GM19351 (cell line): ENCODE results near the gene SLC6A19.

Experiments
- ATAC-seq: cut with Tn5 transposase; IDR thresholded peaks from one replicate; pipeline ENCODE4 v1.9.1; 2021; ENCODE audit warnings: mild to moderate bottlenecking, moderate library complexity; ENCODE audit not compliant: unreplicated experiment

The SLC6A19 gene

DNA sequence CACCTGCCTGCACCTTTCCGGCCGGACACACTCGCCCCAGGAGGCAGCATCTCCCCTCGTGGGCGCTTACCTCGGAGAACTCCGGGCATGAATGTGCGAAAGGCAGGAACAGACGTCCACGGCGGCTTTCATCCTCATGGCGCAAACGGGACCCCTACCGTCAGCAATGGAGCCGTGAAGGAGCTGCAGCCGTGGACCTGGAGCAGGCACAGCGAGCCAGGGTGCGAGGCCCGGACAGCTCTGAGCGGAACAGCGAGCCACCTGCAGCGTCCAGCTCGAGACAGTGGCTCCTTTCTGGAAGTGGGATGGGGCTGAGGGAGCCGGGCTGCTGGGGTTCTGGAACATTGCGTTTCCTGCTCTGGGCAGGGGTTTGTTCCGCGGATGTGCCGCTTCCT lies 7.8 kb upstream of the SLC6A19 start:
- ATAC-seq, result no peak

DNA sequence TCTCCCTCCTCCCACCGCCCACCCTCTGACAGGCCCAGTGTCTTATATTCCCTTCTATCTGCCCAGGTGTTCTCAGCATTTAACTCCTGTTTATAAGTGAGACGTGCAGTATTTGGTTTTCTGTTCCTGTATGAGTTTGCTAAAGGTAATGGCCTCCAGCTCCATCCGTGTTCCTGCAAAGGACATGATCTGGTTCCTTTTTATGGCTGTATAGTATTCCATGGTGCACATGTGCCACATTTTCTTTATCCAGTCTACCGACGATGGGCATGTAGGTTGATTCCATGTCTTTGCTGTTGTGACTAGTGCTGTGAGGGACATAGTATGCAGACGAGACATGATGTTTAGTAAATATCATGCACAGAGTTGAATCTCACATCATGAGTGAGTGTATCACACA lies 7.0 kb upstream of the SLC6A19 start:
- ATAC-seq, result no peak

DNA sequence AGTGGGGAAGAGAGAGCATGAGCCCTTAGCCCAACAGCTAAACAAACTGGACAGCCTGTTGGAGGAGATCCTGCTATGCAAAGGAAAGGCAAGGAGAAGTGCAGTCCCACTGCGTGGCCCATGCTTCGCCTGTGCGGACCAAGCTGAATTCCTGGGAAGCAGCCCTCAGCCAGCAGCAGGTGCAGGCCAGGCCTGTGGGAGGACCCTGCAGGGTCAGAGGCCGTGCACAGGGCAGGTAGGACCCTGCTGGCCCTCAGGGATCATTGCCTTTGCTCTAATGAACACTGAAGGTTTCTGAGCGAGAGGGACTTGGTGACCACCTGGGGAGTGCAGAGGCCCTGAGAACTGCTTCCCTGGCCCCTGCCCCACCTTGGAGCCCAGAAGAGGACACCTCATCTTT lies 6.0 kb upstream of the SLC6A19 start:
- ATAC-seq, result no peak

DNA sequence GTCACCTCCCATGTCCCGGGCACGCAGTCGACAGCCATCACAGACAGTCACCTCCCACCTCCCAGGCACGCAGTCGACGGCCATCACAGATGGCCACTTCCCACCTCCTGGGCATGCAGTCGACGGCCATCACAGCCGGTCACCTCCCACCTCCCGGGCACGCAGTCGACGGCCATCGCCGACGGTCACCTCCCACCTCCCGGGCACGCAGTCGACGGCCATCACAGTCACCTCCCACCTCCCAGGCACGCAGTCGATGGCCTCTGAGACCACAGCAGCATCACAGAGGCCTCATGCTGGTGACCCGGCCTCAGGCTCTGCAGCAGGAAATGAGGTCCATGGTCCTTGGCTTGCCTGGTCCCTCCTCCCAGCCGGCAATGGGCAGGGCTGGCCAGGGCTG lies 5.5 kb upstream of the SLC6A19 start:
- no peak for ATAC-seq

DNA sequence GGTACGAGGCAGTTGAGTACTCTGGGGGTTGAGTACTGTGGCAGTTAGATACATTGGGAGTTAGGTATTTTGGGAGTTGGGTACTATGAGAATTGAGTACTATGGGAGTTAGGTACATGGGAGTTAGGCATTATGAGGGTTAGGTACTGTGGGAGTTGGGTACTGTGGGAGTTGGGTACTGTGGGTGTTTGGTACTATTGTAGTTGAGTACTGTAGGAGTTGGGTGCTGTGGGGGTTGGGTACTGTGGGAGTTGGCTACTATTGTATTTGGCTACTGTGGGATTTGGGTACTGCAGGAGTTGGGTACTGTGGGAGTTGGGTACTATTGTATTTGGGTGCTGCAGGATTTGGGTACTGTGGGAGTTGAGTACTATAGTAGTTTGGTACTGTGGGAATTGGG lies 4.8 kb upstream of the SLC6A19 start:
- no peak for ATAC-seq

DNA sequence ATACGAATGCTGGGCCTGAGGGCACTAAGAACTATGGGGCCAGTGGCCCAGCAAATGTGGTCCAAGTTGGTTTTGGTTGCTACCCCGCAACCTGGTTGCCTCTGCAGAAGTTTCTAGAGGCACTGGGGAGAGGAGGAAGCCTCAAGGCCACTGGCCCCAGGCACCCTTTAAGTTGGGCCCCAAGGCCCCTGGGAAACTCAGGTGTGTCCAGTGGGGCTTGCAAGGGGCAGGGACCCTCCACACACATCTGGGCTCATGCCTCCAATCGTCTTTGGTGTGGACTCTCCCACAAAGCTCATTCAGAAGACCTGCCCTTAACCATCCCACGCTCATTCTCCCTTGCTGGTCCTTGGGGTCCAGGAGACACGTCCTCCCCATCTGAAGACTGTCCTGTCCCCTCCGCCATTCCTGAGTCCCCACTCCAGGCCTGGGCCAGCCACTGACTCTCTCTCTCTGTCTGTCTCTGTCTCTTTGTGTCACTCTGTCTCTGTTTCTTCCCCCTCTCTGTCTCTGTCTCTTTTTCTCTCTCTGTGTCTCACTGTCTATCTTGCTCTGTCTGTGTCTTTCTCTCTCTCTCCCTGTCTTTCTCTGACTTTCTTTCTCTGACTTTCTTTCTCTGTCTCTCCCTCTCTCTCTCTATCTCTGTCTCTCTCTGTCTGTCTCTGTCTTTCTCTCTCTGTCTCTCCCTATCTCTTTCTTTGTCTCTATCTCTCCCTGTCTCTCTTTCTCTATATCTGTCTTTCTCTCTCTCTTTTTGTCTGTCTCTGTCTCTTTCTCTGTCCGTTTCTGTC lies 3.3 kb upstream of the SLC6A19 start:
- ATAC-seq, result no peak

DNA sequence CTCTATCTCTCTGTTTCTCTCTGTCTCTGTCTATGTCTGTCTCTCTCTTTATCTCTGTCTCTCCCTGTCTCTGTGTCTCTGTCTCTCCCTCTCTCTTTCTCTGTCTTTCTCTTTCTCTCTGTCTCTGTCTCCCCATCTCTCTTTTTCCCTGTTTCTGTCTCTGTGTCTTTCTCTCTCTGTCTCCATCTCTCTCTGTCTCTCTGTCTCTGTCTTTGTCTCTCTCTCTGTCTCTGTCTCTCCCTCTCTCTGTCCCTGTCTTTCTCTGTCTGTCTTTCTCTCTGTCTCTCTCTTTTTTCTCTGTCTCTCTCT lies 2.1 kb upstream of the SLC6A19 start:
- no peak for ATAC-seq

DNA sequence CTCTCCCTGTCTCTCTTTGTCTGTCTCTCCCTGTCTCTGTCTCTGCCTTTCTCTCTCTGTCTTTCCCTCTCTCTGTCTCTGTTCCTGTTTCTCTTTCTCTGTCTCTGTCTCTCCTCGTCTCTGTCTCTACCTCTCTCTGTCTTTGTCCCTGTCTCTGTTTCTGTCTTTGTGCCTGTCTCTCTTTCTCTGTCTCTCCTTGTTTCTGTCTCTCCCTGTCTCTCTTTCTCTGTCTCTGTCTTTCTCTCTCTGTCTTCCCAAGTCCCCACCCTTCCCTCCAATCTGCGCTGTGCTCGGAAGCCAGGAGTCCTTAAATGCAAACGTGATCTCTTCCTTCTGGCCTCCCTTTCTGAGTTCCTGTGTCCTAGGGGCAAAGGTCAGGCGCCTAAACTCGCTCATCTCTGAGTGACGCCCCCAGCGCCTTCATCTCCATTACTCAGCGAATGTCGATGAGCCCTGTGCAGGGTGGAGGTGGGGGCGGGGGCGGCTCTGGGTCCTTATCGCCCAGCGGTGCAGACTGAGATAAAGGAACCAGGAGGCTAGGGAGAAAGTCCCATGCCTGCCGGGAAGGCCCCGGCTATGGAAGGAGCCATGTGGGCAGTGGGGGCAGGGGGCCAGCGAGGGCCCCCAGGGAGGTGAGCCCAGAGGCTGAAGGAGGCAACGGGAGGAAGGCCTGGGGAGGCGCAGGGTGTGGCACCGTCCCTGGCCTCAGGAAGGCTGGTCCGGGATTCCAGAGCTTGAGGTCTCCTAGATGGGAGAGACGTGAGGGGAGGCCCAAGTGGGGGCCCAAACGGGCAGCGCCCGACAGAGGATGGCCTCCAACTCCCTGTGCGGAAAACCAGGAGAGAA lies 1.5 kb upstream of the SLC6A19 start:
- no peak for ATAC-seq

DNA sequence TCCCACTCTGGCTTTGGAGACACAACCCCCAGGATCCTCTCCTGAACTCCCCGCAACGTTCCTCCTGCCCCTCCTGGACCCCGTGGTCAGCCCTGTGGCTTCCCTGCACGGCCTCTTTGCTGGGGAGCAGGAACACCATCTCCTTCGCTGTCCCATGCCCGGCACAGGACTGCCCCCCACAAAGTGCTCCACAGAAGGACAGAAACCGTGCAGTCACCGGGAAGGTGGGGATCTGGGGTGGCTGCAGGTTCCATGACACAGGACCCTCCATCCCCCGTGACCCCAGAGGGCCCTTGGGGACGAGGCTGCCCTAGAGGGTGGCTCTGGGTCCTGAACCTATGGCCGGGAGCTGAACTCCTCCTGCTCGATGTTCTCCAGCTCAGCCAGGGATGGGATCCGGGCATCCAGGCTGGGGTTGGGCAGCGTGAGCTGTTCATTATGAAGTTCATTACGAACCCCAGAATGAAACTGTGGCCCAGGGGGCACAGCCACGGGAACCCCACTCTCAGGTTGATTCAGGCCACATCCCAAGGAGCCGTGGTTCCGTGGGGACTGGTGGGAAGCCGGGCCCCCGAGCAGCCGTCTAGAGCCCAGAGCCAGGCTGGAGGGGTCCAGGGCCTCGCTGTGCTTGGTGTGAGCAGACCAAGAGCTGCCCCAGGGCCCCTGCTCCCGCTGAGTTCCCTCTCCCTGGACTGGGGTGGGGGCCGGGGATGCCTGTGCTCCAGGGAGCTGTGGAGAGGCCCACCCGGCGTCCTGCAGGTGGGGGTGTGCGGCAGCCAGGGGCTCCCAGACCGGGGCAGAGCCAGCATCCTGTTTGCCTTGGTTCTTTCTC lies 684 bp upstream of the SLC6A19 start:
- ATAC-seq, result no peak

DNA sequence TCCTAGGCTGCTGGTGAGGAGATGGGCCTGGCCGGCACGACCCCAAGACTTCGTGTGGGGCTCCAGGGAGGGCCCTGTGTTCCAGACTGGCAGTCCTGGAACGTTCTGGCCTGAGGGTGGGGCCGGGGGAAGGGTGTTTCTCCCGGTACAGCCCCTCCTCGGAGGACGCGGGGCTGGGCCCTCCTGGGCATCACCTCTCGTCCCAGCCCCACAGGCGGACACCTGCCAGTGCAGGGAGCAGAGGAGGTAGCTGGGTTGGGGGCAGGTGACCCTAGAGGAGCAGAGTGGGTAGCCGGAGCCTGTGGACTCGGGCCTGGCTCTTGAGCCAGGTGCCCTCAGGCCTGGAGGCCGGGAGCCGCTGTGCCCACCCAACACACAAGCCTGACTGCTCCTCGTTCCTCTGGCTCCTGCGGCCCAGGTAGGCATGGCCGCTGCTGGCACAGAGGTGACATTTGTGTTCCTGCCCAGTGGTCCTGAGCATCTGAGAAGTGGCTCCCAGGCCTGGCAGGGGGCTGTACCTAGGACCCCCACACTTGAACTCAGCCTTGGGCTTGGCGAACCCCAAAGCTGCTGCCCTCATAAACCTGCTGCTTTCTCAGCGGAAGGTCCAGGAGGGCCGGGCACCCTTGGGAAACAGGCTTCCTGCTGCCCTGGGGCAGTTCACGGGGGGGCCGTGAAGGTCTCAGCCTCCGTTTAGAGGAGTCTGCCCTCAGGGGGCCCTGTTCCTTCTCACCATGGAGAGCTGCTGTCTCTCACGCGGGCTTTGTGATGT lies 817 bp downstream of the SLC6A19 start:
- no peak for ATAC-seq

DNA sequence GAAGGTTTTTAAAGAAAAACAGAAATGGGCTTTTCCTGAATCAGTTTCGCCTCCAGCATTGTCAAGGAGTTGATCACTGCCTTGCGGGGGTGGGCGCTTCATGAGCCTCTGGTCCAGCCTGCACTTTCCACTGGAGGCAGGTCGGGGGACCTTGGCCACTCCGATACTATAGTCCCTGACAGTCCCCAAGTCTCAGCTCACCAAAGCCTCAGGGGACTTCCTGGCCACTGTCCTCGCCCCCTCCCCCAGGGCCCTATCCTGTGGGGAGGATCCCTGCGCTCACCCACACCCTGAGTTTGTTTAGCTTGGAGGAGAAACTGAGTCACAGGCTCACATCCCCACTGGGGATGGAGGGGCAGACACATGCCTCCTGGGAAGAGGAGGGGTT lies 1.4 kb downstream of the SLC6A19 start:
- ATAC-seq, result no peak

DNA sequence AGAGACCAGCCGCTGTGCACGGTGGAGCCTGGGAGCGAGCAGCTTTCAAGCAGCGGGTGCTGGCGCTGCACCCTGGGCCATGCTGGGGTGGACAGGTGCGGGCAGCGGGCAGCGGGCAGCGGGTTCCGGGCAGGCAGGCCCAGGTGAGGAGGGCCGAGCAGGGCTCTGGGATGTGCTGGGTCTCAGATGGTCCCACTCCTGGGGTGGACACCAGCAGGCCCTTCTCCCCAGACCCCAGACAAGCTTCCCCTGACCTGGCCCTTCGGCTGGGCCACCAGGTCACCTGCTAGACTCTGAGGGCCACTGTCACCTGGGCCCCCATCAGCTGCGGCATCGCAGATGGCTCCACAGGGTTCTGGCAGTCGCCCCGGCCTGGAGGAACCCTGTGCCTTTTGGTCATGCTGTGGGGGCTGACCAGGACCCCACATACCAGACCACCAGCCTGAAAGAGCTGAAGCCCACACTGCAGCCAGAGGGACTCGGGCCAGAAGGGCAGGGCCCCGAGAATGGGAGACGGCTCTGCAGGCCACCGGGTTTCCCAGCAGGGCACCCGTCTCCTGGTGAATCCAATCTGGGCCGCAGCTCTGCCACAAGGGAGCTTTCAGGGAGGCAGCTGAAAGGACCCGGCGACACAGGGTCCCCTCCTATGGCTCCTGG lies 2.0 kb downstream of the SLC6A19 start:
- no peak for ATAC-seq

DNA sequence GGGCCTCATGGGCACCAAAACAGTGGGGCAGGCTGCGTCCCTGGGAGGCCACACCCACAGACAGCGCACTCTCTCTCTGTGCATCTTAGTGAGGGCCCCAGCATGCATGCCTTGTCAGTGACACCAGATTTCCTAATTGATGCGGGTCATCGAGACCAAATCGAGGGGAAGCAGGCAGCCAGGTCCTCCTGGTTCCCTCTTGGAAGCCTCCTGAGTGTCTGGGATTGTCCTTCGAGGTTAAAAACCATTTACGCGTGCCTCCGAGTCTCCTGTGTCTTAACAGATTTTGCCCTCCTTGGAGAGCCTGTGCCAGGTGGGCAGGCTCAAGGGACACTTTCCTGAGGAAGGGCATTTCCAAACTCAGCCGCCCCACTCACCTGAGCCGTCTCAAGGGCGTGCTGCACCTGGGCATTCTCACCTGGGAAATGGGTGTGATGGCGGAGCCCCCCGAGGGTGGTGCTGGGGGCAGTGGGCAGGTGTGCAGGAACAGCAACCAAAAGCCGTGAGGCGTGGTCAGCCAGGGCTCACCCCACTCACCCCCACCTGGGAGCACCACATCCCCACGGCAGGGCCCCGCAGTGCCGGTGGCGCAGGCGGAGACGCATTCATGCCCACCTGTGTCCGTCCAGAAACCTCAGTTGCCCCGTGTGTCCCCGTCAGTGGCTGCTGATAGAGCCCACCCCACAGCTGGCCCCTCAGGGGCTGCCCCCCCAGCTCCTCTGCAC lies 2.7 kb downstream of the SLC6A19 start:
- ATAC-seq, result no peak

DNA sequence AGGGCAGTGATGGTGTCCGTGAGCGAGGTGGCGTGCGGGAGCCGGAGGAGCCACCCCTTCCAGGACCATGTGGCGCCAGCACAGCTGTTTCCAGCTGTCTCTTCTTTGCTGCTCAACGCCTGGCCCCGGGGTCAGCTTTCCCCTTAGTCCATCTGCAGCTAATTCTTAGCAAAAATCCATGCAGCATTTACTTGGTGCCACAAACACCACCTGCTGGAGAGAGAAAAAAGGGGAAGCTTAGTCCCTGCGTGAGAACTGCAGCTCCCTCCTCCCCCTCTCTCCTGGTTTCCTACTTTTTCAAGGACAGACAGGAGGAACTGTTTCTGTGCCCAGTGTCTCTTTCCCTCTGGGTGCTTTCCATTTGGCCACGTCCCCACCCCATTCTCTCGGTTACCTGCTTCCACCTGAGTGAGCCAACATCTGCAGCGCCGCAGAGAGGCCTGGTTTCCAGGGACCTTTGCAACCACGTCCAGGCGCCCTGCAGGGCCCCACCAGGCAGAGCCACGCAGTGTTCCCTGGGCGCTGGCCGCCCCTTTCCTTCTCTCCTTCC lies 3.4 kb downstream of the SLC6A19 start:
- ATAC-seq, result no peak

DNA sequence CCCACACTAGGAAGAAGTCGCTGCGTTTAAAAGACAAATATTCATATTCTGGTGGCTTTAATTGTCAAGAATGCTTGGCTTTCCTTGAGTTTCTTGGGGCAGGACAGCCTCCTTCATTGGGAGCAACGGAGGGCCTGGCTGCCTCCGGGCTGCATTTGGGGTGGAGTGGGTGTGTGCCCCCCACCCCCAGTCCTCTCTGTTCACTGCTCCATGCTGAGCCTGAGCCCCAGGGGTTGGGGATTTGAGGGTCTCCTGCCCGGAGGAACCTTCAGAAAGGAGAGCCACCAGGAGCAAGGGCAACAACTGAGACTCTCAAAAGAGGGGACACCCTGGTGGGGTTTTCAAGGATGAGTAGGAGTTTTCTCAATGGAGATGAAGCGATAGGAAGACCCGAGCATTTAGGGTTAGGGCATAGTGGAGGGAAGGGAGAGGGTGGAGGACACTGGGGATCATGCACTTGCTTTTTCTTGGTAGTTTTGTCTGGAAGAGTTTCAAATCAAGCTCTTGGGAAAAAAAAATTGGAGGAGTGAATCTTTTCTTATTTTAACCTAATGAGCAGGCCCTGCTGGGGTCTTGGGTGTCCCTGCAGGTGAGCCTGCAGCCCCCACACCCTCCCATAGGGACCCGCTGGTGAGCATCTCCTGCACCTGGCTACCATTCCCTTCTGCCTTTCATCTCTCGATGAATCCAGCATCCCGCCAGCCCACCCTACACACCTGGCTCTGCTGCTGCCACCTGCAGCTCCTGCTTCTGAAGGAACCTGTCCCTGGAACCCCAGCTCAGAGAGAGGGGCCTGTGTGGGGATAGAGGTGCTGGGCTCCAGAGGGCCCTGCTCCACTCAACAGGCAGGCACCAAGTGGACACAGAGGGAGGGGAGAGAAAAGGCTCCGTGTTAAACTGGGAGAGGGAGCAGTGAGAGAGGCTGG lies 4.1 kb downstream of the SLC6A19 start:
- ATAC-seq, result no peak

DNA sequence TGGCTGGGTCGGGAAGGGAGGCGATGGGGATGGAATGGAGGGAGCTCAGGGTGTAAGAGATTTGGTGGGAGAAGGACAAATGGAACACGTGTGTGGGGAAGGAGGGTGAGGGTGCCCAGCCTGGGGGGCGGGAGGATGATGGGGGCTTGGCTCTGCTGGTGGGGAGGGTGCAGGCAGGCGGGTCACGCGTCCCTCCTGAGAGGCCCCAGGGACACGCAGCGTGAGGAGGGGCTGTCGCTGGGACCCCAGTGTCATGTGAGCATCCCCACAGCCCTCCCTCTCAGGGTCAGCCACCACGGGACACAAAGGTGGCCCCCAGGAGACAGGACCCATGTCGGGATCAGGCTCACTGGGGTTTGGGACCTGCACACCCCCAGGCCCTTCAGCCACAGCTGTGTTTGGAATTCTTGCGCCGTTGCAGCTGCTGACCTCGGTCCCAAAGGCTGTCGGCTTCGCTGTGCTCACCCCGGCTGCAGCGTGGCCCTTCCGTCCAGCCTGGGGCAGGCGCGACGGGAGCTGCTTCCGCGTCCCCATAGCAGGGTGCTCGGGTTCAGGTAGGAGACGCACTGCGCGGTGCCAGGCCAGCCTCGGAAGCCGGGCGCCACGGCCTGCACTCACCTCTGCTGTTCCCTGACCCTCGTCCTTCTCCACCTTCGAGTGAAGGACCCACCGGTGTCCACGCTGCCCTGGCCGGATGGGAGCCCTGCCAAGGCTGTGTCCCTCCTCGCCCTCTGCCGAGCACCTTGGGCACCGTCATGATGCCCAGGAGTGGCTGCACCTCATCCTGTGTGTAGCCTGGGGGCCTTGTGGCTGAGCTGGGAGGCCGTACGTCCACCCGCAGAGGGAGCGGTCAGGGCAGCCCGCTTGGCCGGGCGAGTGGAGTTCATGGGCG lies 5.4 kb downstream of the SLC6A19 start:
- no peak for ATAC-seq

DNA sequence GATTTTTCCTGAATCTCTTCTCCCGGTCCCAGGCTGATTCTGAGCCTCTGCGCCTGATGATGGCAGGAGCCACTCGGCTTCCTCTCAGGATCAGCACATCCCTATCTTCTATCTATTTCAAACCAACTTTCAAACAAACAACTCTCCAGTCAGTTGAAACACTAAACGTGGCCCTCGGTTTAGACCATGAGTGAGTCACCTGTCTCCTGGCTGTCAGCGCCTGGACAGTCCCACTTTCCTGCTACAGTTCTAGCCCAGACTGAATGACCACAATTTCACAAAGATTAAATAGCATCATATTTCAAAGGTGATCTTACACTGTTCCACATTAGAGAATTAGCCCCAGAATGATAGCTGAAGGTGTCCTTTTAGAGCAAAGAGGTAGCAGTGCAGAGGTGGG lies 6.2 kb downstream of the SLC6A19 start:
- no peak for ATAC-seq
